HEK293 (cell line): Measurements from ENCODE around the gene CFAP99.

Experiments used
- BCL11A ChIP-seq: fragments of 450-650 bp; formaldehyde crosslinking; IDR thresholded peaks from 2 replicates; pipeline ENCODE4 v1.5.1; 2016; ENCODE audit warnings: low read depth, missing biosample characterization, missing genetic modification characterization
- ELK4 ChIP-seq: IDR thresholded peaks from 2 replicates; pipeline ENCODE4 v1.6.1; 2011; ENCODE audit warnings: mild to moderate bottlenecking, low read depth, low read length, borderline replicate concordance
- KLF17 ChIP-seq: fragments of 450-650 bp; formaldehyde crosslinking; IDR thresholded peaks from 2 replicates; pipeline ENCODE4 v1.5.1; 2016; ENCODE audit warnings: missing biosample characterization, missing genetic modification characterization
- OSR2 ChIP-seq: fragments of 450-650 bp; formaldehyde crosslinking; IDR thresholded peaks from 2 replicates; pipeline ENCODE4 v1.5.1; 2016; ENCODE audit warnings: missing biosample characterization, missing genetic modification characterization
- PRDM4 ChIP-seq: fragments of 450-650 bp; formaldehyde crosslinking; IDR thresholded peaks from 2 replicates; pipeline ENCODE4 v1.5.1; 2017; ENCODE audit warnings: missing biosample characterization, missing genetic modification characterization
- PRDM6 ChIP-seq: fragments of 450-650 bp; formaldehyde crosslinking; IDR thresholded peaks from 2 replicates; pipeline ENCODE4 v1.5.1; 2017; ENCODE audit warnings: missing biosample characterization, missing genetic modification characterization
- WT1 ChIP-seq: fragments of 450-650 bp; formaldehyde crosslinking; IDR thresholded peaks from 2 replicates; pipeline ENCODE4 v1.5.1; 2016; ENCODE audit warnings: missing biosample characterization, missing genetic modification characterization
- ZBTB11 ChIP-seq: fragments of 450-650 bp; formaldehyde crosslinking; conservative IDR thresholded peaks from 2 replicates; pipeline ENCODE4 v1.5.1; 2016; ENCODE audit warnings: low read depth, missing biosample characterization, missing genetic modification characterization
- ZBTB8A ChIP-seq: fragments of 450-650 bp; formaldehyde crosslinking; IDR thresholded peaks from 2 replicates; pipeline ENCODE4 v1.5.1; 2016; ENCODE audit warnings: missing biosample characterization, missing genetic modification characterization
- ZNF138 ChIP-seq: fragments of 450-650 bp; formaldehyde crosslinking; IDR thresholded peaks from 2 replicates; pipeline ENCODE4 v1.5.1; 2016; ENCODE audit warnings: missing biosample characterization, missing genetic modification characterization, borderline replicate concordance
- ZNF239 ChIP-seq: fragments of 450-650 bp; formaldehyde crosslinking; IDR thresholded peaks from 2 replicates; pipeline ENCODE4 v1.5.1; 2016; ENCODE audit warnings: missing biosample characterization, missing genetic modification characterization
- ZNF311 ChIP-seq: fragments of 450-650 bp; formaldehyde crosslinking; IDR thresholded peaks from 2 replicates; pipeline ENCODE4 v1.5.1; 2017; ENCODE audit warnings: missing biosample characterization, missing genetic modification characterization, borderline replicate concordance
- ZNF324 ChIP-seq: fragments of 450-650 bp; formaldehyde crosslinking; IDR thresholded peaks from 2 replicates; pipeline ENCODE4 v1.5.1; 2016; ENCODE audit warnings: missing biosample characterization, missing genetic modification characterization
- ZNF362 ChIP-seq: fragments of 450-650 bp; formaldehyde crosslinking; IDR thresholded peaks from 2 replicates; pipeline ENCODE4 v1.5.1; 2016; ENCODE audit warnings: missing biosample characterization, missing genetic modification characterization
- ZNF366 ChIP-seq: fragments of 450-650 bp; formaldehyde crosslinking; conservative IDR thresholded peaks from 2 replicates; pipeline ENCODE4 v1.5.1; 2016; ENCODE audit warnings: missing biosample characterization, missing genetic modification characterization
- ZNF394 ChIP-seq: fragments of 450-650 bp; formaldehyde crosslinking; IDR thresholded peaks from 2 replicates; pipeline ENCODE4 v1.5.1; 2016; ENCODE audit warnings: missing biosample characterization, missing genetic modification characterization, mild to moderate bottlenecking, moderate library complexity, borderline replicate concordance
- ZNF426 ChIP-seq: fragments of 450-650 bp; formaldehyde crosslinking; IDR thresholded peaks from 2 replicates; pipeline ENCODE4 v1.5.1; 2017; ENCODE audit warnings: missing biosample characterization, missing genetic modification characterization, mild to moderate bottlenecking, inconsistent platforms, moderate library complexity
- ZNF529 ChIP-seq: fragments of 450-650 bp; formaldehyde crosslinking; IDR thresholded peaks from 2 replicates; pipeline ENCODE4 v1.5.1; 2017; ENCODE audit warnings: missing genetic modification characterization, missing biosample characterization; ENCODE audit not compliant: insufficient replicate concordance
- ZNF544 ChIP-seq: fragments of 450-650 bp; formaldehyde crosslinking; IDR thresholded peaks from 2 replicates; pipeline ENCODE4 v1.5.0; 2017; ENCODE audit warnings: missing biosample characterization, missing genetic modification characterization
- ZNF558 ChIP-seq: fragments of 450-650 bp; formaldehyde crosslinking; IDR thresholded peaks from 2 replicates; pipeline ENCODE4 v1.5.1; 2016; ENCODE audit warnings: missing biosample characterization, missing genetic modification characterization
- ZNF626 ChIP-seq: fragments of 450-650 bp; sonication (Bioruptor Pico); formaldehyde crosslinking; IDR thresholded peaks from 2 replicates; pipeline ENCODE4 v1.5.1; 2018; ENCODE audit warnings: missing biosample characterization, missing genetic modification characterization, inconsistent platforms
- ZNF670 ChIP-seq: fragments of 450-650 bp; formaldehyde crosslinking; IDR thresholded peaks from 2 replicates; pipeline ENCODE4 v1.5.1; 2016; ENCODE audit warnings: missing biosample characterization, missing genetic modification characterization, low read depth
- ZNF692 ChIP-seq: fragments of 450-650 bp; formaldehyde crosslinking; IDR thresholded peaks from 2 replicates; pipeline ENCODE4 v1.5.1; 2016; ENCODE audit warnings: missing biosample characterization, missing genetic modification characterization
- ZNF747 ChIP-seq: fragments of 450-650 bp; formaldehyde crosslinking; IDR thresholded peaks from 2 replicates; pipeline ENCODE4 v1.5.1; 2016; ENCODE audit warnings: missing biosample characterization, missing genetic modification characterization
- ZNF837 ChIP-seq: fragments of 450-650 bp; formaldehyde crosslinking; IDR thresholded peaks from 2 replicates; pipeline ENCODE4 v1.5.1; 2016; ENCODE audit warnings: missing biosample characterization, missing genetic modification characterization

CFAP99 gene

GRCh38 chr4:2412885-2413716 is 5.7 kb upstream of the CFAP99 start (continued):
- TF ChIP-seq PRDM4 (no peak), ELK4 (no peak), ZNF626 (tag by site-specific recombination) (no peak), ZNF426 (tag by site-specific recombination) (no peak), ZNF747 (no peak), ZNF558 (no peak), KLF17 (tag by site-specific recombination) (peak; percentile 85), BCL11A (tag by site-specific recombination) (no peak), ZNF239 (no peak), ZNF837 (tag by site-specific recombination) (no peak), ZBTB11 (tag by site-specific recombination) (peak; percentile 61), ZNF670 (tag by site-specific recombination) (no peak), PRDM6 (no peak), ZNF138 (no peak), ZBTB8A (tag by site-specific recombination) (peak; percentile 87), OSR2 (0 out of 2 replicates have a peak, but pooled peaks have one; percentile 11), ZNF394 (peak; percentile 38), WT1 (tag by site-specific recombination) (no peak), ZNF529 (tag by site-specific recombination) (no peak), ZNF366 (tag by site-specific recombination) (no peak), ZNF311 (tag by site-specific recombination) (no peak), ZNF362 (tag by site-specific recombination) (no peak), ZNF692 (tag by site-specific recombination) (peak; percentile 50; the same call in 1 of the 2 replicates), ZNF324 (tag by site-specific recombination) (no peak), ZNF544 (tag by site-specific recombination) (no peak)
